Pons (tissue), 1 donor: ENCODE results near the gene NAA38.
A peak's percentile ranks its signal among the peaks of the same experiment; 100 is the strongest.
"Not testable (repeated sequence)": the region's sequence is repeated elsewhere in the genome, so short reads cannot be mapped to it uniquely, and the experiment has no call there.

Experiments used
- DNase-seq: peaks from one replicate; pipeline ENCODE4 v3.0.0-alpha.2; 2016; ENCODE audit warnings: low spot score

The NAA38 gene

GRCh38 chr17:7882068-7882467, 24.7 kb upstream of the NAA38 start:
- DNase-seq = no peak

- DNase-seq = peak; percentile 15
These were observed 24.1 kb upstream of the NAA38 start for GRCh38 chr17:7881276-7882054.

- DNase-seq = no peak
These were observed 22.9 kb upstream of the NAA38 start for GRCh38 chr17:7880076-7880868.

GRCh38 chr17:7878234-7878633, 20.9 kb upstream of the NAA38 start:
- no peak for DNase-seq

- DNase-seq = no peak
These were observed 18.5 kb upstream of the NAA38 start for GRCh38 chr17:7875804-7876370.

- DNase-seq = no peak
These were observed 15.7 kb upstream of the NAA38 start for GRCh38 chr17:7873051-7873450.

- no peak for DNase-seq
These were observed 10.5 kb upstream of the NAA38 start for GRCh38 chr17:7867881-7868329.

GRCh38 chr17:7864995-7865650, 7.8 kb upstream of the NAA38 start:
- DNase-seq = no peak

- DNase-seq = not testable (repeated sequence)
These were observed 7.0 kb upstream of the NAA38 start for GRCh38 chr17:7864384-7864783.

- peak; percentile 67 for DNase-seq
These were observed 5.5 kb upstream of the NAA38 start for GRCh38 chr17:7862692-7863437.

GRCh38 chr17:7859028-7859427, 1.7 kb upstream of the NAA38 start:
- DNase-seq = no peak

GRCh38 chr17:7858522-7858810, 1.1 kb upstream of the NAA38 start:
- no peak for DNase-seq

GRCh38 chr17:7857713-7858521, 558 bp upstream of the NAA38 start, which contains the start of gene CYB5D1:
CYB5D1 (plus strand) TSS chr17:7858003; CDS start chr17:7858135, 132 bp downstream.
- no peak for DNase-seq

- no peak for DNase-seq
These were observed 1.1 kb downstream of the NAA38 start for GRCh38 chr17:7856011-7856810.

- no peak for DNase-seq
These were observed 1.7 kb downstream of the NAA38 start for GRCh38 chr17:7855660-7856010.

- no peak for DNase-seq
These were observed 2.3 kb downstream of the NAA38 start, which contains the start of gene TMEM88 for GRCh38 chr17:7854851-7855659. TMEM88 (plus strand) TSS chr17:7855066; CDS start chr17:7855075, 9 bp downstream.

GRCh38 chr17:7854078-7854777, 3.1 kb downstream of the NAA38 start:
- DNase-seq = no peak

- no peak for DNase-seq
These were observed 3.7 kb downstream of the NAA38 start for GRCh38 chr17:7853691-7854038.
